HEK293 (cell line): ENCODE results near the gene SBK2.
A peak's percentile ranks its signal among the peaks of the same experiment; 100 is the strongest.

Source experiments
- HOXA7 ChIP-seq: sonication (generic); formaldehyde crosslinking; IDR thresholded peaks from 2 replicates; pipeline ENCODE4 v1.8.1; 2022; ENCODE audit warnings: missing genetic modification reagents, borderline replicate concordance
- KLF8 ChIP-seq: fragments of 450-650 bp; formaldehyde crosslinking; IDR thresholded peaks from 2 replicates; pipeline ENCODE4 v1.5.1; 2016; ENCODE audit warnings: missing biosample characterization, missing genetic modification characterization
- REPIN1 ChIP-seq: fragments of 450-650 bp; formaldehyde crosslinking; IDR thresholded peaks from 2 replicates; pipeline ENCODE4 v1.5.1; 2017; ENCODE audit warnings: missing biosample characterization, missing genetic modification characterization, low read depth
- YY2 ChIP-seq: fragments of 450-650 bp; formaldehyde crosslinking; IDR thresholded peaks from 2 replicates; pipeline ENCODE4 v1.5.1; 2016; ENCODE audit warnings: missing biosample characterization, missing genetic modification characterization
- ZNF121 ChIP-seq: fragments of 450-650 bp; formaldehyde crosslinking; IDR thresholded peaks from 2 replicates; pipeline ENCODE4 v1.5.1; 2016; ENCODE audit warnings: missing biosample characterization, missing genetic modification characterization
- ZNF140 ChIP-seq: fragments of 450-650 bp; formaldehyde crosslinking; IDR thresholded peaks from 2 replicates; pipeline ENCODE4 v1.5.1; 2016; ENCODE audit warnings: missing biosample characterization, missing genetic modification characterization
- ZNF157 ChIP-seq: fragments of 450-650 bp; formaldehyde crosslinking; IDR thresholded peaks from 2 replicates; pipeline ENCODE4 v1.5.1; 2016; ENCODE audit warnings: missing biosample characterization, missing genetic modification characterization
- ZNF214 ChIP-seq: fragments of 450-650 bp; formaldehyde crosslinking; IDR thresholded peaks from 2 replicates; pipeline ENCODE4 v1.5.1; 2017; ENCODE audit warnings: missing biosample characterization, mild to moderate bottlenecking, missing genetic modification characterization, borderline replicate concordance
- ZNF221 ChIP-seq: fragments of 450-650 bp; formaldehyde crosslinking; IDR thresholded peaks from 2 replicates; pipeline ENCODE4 v1.5.1; 2017; ENCODE audit warnings: missing biosample characterization, missing genetic modification characterization, borderline replicate concordance
- ZNF302 ChIP-seq: fragments of 450-650 bp; formaldehyde crosslinking; IDR thresholded peaks from 2 replicates; pipeline ENCODE4 v1.5.1; 2016; ENCODE audit warnings: missing biosample characterization, missing genetic modification characterization, low read depth
- ZNF324 ChIP-seq: fragments of 450-650 bp; formaldehyde crosslinking; IDR thresholded peaks from 2 replicates; pipeline ENCODE4 v1.5.1; 2016; ENCODE audit warnings: missing biosample characterization, missing genetic modification characterization
- ZNF501 ChIP-seq: fragments of 450-650 bp; formaldehyde crosslinking; IDR thresholded peaks from 2 replicates; pipeline ENCODE4 v1.5.1; 2016; ENCODE audit warnings: missing biosample characterization, missing genetic modification characterization
- ZNF529 ChIP-seq: fragments of 450-650 bp; formaldehyde crosslinking; IDR thresholded peaks from 2 replicates; pipeline ENCODE4 v1.5.1; 2017; ENCODE audit warnings: missing genetic modification characterization, missing biosample characterization; ENCODE audit not compliant: insufficient replicate concordance
- ZNF629 ChIP-seq: fragments of 450-650 bp; formaldehyde crosslinking; IDR thresholded peaks from 2 replicates; pipeline ENCODE4 v1.5.1; 2017; ENCODE audit warnings: missing biosample characterization, missing genetic modification characterization
- ZNF660 ChIP-seq: fragments of 450-650 bp; IDR thresholded peaks from 2 replicates; pipeline ENCODE4 v1.5.1; 2018; ENCODE audit warnings: missing biosample characterization, mild to moderate bottlenecking, missing genetic modification characterization
- ZNF768 ChIP-seq: fragments of 450-650 bp; formaldehyde crosslinking; IDR thresholded peaks from 2 replicates; pipeline ENCODE4 v1.5.1; 2018; ENCODE audit warnings: missing biosample characterization, mild to moderate bottlenecking, missing genetic modification characterization
- ZNF776 ChIP-seq: fragments of 450-650 bp; formaldehyde crosslinking; IDR thresholded peaks from 2 replicates; pipeline ENCODE4 v1.5.0; 2017; ENCODE audit warnings: missing biosample characterization, missing genetic modification characterization, borderline replicate concordance
- ZNF843 ChIP-seq: fragments of 450-650 bp; formaldehyde crosslinking; IDR thresholded peaks from 2 replicates; pipeline ENCODE4 v1.5.1; 2016; ENCODE audit warnings: missing biosample characterization, missing genetic modification characterization
- ZSCAN30 ChIP-seq: fragments of 450-650 bp; IDR thresholded peaks from 2 replicates; pipeline ENCODE4 v1.5.1; 2018; ENCODE audit warnings: missing biosample characterization, mild to moderate bottlenecking, missing genetic modification characterization, moderate library complexity
- TF ChIP-seq, protein P1 (sequence below): fragments of 450-650 bp; formaldehyde crosslinking; IDR thresholded peaks from 2 replicates; pipeline ENCODE4 v1.5.1; 2016; ENCODE audit warnings: missing biosample characterization, missing genetic modification characterization
- TF ChIP-seq, protein P2 (sequence below): fragments of 450-650 bp; formaldehyde crosslinking; IDR thresholded peaks from 2 replicates; pipeline ENCODE4 v1.5.1; 2017; ENCODE audit warnings: missing biosample characterization, missing genetic modification characterization
- TF ChIP-seq, protein P3 (sequence below): fragments of 450-650 bp; formaldehyde crosslinking; IDR thresholded peaks from 2 replicates; pipeline ENCODE4 v1.5.1; 2016; ENCODE audit warnings: missing biosample characterization, missing genetic modification characterization
- TF ChIP-seq, protein P4 (sequence below): fragments of 450-650 bp; formaldehyde crosslinking; IDR thresholded peaks from 2 replicates; pipeline ENCODE4 v1.5.1; 2016; ENCODE audit warnings: missing biosample characterization, missing genetic modification characterization
- TF ChIP-seq, protein P5 (sequence below): fragments of 450-650 bp; formaldehyde crosslinking; IDR thresholded peaks from 2 replicates; pipeline ENCODE4 v1.5.1; 2017; ENCODE audit warnings: missing biosample characterization, missing genetic modification characterization
- TF ChIP-seq, protein P6 (sequence below): fragments of 450-650 bp; formaldehyde crosslinking; conservative IDR thresholded peaks from 2 replicates; pipeline ENCODE4 v1.5.1; 2016; ENCODE audit warnings: low read depth, missing biosample characterization, missing genetic modification characterization

The SBK2 gene

DNA sequence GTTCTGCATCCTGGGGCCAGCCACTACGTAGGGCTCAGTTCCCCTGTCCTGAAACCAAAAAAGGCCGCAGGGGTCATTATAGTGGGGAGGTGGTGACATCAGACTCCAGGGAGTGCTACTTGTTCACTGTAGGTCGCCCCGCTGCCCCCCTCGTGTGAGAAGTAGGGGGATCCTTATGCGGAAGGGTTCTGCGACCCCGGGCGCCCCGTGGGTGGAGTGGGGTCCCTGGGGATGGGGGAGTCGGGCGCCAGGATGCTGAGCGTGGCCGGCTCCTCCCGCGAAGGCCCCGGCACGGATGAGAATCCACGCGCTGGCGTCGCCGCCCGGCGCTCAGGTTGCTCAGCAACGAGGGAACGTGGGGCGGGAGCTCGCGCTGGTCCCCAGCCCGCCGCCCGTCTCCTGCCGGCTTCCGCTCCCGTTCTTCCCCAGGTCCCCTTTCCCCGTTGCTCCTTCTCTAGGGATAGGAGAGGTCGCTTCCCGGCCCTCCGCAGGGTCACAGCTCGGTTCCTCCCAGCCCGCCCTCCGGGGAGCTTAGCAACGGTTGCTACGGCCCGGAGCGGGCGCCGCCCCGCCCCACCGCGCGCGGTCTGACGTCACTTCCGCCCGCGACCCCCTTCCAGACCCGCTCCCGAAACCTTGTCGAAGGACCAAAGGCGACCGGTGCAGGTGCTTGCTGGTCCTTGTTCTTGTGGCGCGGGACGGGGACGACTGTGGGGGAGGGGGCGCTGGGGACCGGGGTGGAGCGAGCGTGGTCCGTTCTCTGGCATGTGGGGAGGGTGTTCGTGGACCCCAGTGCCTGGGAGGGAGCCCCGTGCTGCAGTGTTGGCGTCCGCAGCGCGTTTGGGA lies 52.1 kb downstream of the SBK2 start, which contains the start of gene NAT14 (continued):
- no peak for TF ChIP-seq ZNF140
- TF ChIP-seq ZNF221 = no peak
- TF ChIP-seq, protein P1, sequence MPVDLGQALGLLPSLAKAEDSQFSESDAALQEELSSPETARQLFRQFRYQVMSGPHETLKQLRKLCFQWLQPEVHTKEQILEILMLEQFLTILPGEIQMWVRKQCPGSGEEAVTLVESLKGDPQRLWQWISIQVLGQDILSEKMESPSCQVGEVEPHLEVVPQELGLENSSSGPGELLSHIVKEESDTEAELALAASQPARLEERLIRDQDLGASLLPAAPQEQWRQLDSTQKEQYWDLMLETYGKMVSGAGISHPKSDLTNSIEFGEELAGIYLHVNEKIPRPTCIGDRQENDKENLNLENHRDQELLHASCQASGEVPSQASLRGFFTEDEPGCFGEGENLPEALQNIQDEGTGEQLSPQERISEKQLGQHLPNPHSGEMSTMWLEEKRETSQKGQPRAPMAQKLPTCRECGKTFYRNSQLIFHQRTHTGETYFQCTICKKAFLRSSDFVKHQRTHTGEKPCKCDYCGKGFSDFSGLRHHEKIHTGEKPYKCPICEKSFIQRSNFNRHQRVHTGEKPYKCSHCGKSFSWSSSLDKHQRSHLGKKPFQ = no peak
- TF ChIP-seq ZNF214 = no peak
- peak; percentile 79 for TF ChIP-seq ZNF629 (tag by site-specific recombination)
- no peak for TF ChIP-seq ZSCAN30
- TF ChIP-seq YY2 (tag by site-specific recombination) = no peak
- TF ChIP-seq ZNF768 (tag by site-specific recombination) = no peak
- no peak for TF ChIP-seq ZNF121 (tag by site-specific recombination)
- TF ChIP-seq ZNF776 (tag by site-specific recombination) = no peak
- TF ChIP-seq REPIN1 (tag by site-specific recombination) = no peak
- TF ChIP-seq KLF8 (tag by site-specific recombination) = peak; percentile 71
- TF ChIP-seq ZNF302 (tag by site-specific recombination) = no peak
- no peak for TF ChIP-seq ZNF529 (tag by site-specific recombination)
- TF ChIP-seq ZNF660 = no peak
- TF ChIP-seq ZNF843 (tag by site-specific recombination) = no peak
- TF ChIP-seq, protein P2, sequence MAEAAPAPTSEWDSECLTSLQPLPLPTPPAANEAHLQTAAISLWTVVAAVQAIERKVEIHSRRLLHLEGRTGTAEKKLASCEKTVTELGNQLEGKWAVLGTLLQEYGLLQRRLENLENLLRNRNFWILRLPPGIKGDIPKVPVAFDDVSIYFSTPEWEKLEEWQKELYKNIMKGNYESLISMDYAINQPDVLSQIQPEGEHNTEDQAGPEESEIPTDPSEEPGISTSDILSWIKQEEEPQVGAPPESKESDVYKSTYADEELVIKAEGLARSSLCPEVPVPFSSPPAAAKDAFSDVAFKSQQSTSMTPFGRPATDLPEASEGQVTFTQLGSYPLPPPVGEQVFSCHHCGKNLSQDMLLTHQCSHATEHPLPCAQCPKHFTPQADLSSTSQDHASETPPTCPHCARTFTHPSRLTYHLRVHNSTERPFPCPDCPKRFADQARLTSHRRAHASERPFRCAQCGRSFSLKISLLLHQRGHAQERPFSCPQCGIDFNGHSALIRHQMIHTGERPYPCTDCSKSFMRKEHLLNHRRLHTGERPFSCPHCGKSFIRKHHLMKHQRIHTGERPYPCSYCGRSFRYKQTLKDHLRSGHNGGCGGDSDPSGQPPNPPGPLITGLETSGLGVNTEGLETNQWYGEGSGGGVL (tag by site-specific recombination) = 0 out of 2 replicates have a peak, but pooled peaks have one; percentile 34
- TF ChIP-seq ZNF324 = no peak
- TF ChIP-seq, protein P3, sequence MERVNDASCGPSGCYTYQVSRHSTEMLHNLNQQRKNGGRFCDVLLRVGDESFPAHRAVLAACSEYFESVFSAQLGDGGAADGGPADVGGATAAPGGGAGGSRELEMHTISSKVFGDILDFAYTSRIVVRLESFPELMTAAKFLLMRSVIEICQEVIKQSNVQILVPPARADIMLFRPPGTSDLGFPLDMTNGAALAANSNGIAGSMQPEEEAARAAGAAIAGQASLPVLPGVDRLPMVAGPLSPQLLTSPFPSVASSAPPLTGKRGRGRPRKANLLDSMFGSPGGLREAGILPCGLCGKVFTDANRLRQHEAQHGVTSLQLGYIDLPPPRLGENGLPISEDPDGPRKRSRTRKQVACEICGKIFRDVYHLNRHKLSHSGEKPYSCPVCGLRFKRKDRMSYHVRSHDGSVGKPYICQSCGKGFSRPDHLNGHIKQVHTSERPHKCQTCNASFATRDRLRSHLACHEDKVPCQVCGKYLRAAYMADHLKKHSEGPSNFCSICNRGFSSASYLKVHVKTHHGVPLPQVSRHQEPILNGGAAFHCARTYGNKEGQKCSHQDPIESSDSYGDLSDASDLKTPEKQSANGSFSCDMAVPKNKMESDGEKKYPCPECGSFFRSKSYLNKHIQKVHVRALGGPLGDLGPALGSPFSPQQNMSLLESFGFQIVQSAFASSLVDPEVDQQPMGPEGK (tag by site-specific recombination) = no peak; the same call in 1 of the 2 replicates
- TF ChIP-seq, protein P4, sequence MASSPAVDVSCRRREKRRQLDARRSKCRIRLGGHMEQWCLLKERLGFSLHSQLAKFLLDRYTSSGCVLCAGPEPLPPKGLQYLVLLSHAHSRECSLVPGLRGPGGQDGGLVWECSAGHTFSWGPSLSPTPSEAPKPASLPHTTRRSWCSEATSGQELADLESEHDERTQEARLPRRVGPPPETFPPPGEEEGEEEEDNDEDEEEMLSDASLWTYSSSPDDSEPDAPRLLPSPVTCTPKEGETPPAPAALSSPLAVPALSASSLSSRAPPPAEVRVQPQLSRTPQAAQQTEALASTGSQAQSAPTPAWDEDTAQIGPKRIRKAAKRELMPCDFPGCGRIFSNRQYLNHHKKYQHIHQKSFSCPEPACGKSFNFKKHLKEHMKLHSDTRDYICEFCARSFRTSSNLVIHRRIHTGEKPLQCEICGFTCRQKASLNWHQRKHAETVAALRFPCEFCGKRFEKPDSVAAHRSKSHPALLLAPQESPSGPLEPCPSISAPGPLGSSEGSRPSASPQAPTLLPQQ (tag by site-specific recombination) = 0 out of 2 replicates have a peak, but pooled peaks have one; percentile 32
- TF ChIP-seq, protein P5, sequence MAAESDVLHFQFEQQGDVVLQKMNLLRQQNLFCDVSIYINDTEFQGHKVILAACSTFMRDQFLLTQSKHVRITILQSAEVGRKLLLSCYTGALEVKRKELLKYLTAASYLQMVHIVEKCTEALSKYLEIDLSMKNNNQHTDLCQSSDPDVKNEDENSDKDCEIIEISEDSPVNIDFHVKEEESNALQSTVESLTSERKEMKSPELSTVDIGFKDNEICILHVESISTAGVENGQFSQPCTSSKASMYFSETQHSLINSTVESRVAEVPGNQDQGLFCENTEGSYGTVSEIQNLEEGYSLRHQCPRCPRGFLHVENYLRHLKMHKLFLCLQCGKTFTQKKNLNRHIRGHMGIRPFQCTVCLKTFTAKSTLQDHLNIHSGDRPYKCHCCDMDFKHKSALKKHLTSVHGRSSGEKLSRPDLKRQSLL (tag by site-specific recombination) = no peak
- no peak for TF ChIP-seq HOXA7
- 0 out of 2 replicates have a peak, but pooled peaks have one; percentile 55 for TF ChIP-seq ZNF501 (tag by site-specific recombination)
- TF ChIP-seq ZNF157 (tag by site-specific recombination) = no peak
- TF ChIP-seq, protein P6, sequence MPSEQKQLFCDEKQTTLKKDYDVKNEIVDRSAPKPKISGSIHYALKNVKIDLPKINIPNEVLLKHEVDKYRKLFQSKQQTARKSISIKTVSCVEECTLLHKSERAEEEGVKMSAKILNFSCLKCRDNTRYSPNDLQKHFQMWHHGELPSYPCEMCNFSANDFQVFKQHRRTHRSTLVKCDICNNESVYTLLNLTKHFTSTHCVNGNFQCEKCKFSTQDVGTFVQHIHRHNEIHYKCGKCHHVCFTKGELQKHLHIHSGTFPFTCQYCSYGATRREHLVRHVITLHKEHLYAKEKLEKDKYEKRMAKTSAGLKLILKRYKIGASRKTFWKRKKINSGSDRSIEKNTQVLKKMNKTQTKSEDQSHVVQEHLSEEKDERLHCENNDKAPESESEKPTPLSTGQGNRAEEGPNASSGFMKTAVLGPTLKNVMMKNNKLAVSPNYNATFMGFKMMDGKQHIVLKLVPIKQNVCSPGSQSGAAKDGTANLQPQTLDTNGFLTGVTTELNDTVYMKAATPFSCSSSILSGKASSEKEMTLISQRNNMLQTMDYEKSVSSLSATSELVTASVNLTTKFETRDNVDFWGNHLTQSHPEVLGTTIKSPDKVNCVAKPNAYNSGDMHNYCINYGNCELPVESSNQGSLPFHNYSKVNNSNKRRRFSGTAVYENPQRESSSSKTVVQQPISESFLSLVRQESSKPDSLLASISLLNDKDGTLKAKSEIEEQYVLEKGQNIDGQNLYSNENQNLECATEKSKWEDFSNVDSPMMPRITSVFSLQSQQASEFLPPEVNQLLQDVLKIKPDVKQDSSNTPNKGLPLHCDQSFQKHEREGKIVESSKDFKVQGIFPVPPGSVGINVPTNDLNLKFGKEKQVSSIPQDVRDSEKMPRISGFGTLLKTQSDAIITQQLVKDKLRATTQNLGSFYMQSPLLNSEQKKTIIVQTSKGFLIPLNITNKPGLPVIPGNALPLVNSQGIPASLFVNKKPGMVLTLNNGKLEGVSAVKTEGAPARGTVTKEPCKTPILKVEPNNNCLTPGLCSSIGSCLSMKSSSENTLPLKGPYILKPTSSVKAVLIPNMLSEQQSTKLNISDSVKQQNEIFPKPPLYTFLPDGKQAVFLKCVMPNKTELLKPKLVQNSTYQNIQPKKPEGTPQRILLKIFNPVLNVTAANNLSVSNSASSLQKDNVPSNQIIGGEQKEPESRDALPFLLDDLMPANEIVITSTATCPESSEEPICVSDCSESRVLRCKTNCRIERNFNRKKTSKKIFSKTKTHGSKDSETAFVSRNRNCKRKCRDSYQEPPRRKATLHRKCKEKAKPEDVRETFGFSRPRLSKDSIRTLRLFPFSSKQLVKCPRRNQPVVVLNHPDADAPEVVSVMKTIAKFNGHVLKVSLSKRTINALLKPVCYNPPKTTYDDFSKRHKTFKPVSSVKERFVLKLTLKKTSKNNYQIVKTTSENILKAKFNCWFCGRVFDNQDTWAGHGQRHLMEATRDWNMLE (tag by site-specific recombination) = no peak
